HepG2 (cell line): ENCODE measurements around the gene NPB. TPM values are rescaled to one million over a fixed set of nuclear protein-coding genes. Genes with fewer than 3 reads are reported as not detected.
A peak's percentile ranks its signal among the peaks of the same experiment; 100 is the strongest.

ENCODE experiments used
- AGO1 ChIP-seq: fragments of 200-400 bp; formaldehyde crosslinking; IDR thresholded peaks from 2 replicates; pipeline ENCODE4 v1.6.1; 2017; ENCODE audit warnings: mild to moderate bottlenecking, low read depth, low read length, moderate library complexity; ENCODE audit not compliant: poor library complexity, severe bottlenecking
- ATM ChIP-seq: fragments of 450-650 bp; IDR thresholded peaks from 2 replicates; pipeline ENCODE4 v1.7.1; 2017; ENCODE audit warnings: mild to moderate bottlenecking, borderline replicate concordance
- BCL6 ChIP-seq: IDR thresholded peaks from 2 replicates; pipeline ENCODE4 v1.6.1; 2016; ENCODE audit warnings: missing genetic modification reagents, missing compliant biosample characterization
- MTA1 ChIP-seq: sonication (generic); formaldehyde crosslinking; IDR thresholded peaks from 2 replicates; pipeline ENCODE4 v1.4.0; 2020; ENCODE audit warnings: missing genetic modification reagents, mild to moderate bottlenecking, borderline replicate concordance
- NFRKB ChIP-seq: fragments of 450-650 bp; IDR thresholded peaks from 2 replicates; pipeline ENCODE4 v1.6.1; 2017
- NONO ChIP-seq, 2 experiments: fragments of 450-650 bp in 1 of 2; sonication (generic) in 1 of 2; formaldehyde crosslinking in 1 of 2; IDR thresholded peaks in 1 of 2; conservative IDR thresholded peaks in 1 of 2; 2 replicates each; pipeline versions ENCODE4 v1.6.1 to v1.8.0; 2017 to 2022; ENCODE audit warnings: mild to moderate bottlenecking in 1 of 2, missing genetic modification reagents in 1 of 2, moderate library complexity in 1 of 2
- RBFOX2 ChIP-seq: fragments of 200-400 bp; formaldehyde crosslinking; IDR thresholded peaks from 2 replicates; pipeline ENCODE4 v1.6.1; 2017; ENCODE audit warnings: low read depth, mild to moderate bottlenecking, low read length
- RXRB ChIP-seq: IDR thresholded peaks from 2 replicates; pipeline ENCODE4 v1.6.1; 2016; ENCODE audit warnings: borderline replicate concordance, missing genetic modification reagents, missing compliant biosample characterization
- SOX13 ChIP-seq, 3 experiments: fragments of 450-650 bp in 1 of 3; sonication (generic) in 1 of 3; formaldehyde crosslinking in 1 of 3; IDR thresholded peaks in 2 of 3; conservative IDR thresholded peaks in 1 of 3; 2 replicates each; pipeline versions ENCODE4 v1.5.0 to v1.6.1; 2016 to 2020; ENCODE audit warnings: antibody characterized with exemption in 1 of 3, mild to moderate bottlenecking in 1 of 3, missing compliant biosample characterization in 1 of 3, missing genetic modification reagents in 1 of 3, moderate library complexity in 1 of 3
- STAT5B ChIP-seq: sonication (generic); formaldehyde crosslinking; IDR thresholded peaks from 2 replicates; pipeline ENCODE4 v1.4.0; 2020; ENCODE audit warnings: missing genetic modification reagents
- ZBTB2 ChIP-seq: sonication (generic); formaldehyde crosslinking; IDR thresholded peaks from 2 replicates; pipeline ENCODE4 v1.8.0; 2022; ENCODE audit warnings: low read depth, missing genetic modification reagents
- ZBTB3 ChIP-seq: sonication (generic); formaldehyde crosslinking; IDR thresholded peaks from 2 replicates; pipeline ENCODE4 v1.4.0; 2020; ENCODE audit warnings: low read depth, mild to moderate bottlenecking, moderate library complexity, missing genetic modification reagents, borderline replicate concordance
- ZNF121 ChIP-seq: sonication (generic); formaldehyde crosslinking; IDR thresholded peaks from 2 replicates; pipeline ENCODE4 v1.5.0; 2020; ENCODE audit warnings: mild to moderate bottlenecking, missing genetic modification reagents
- ZNF138 ChIP-seq: sonication (generic); formaldehyde crosslinking; IDR thresholded peaks from 2 replicates; pipeline ENCODE4 v1.5.0; 2020; ENCODE audit warnings: mild to moderate bottlenecking, low read depth, missing genetic modification reagents
- ZNF33A ChIP-seq: sonication (generic); formaldehyde crosslinking; IDR thresholded peaks from 2 replicates; pipeline ENCODE4 v1.5.1; 2020; ENCODE audit warnings: missing genetic modification reagents, mild to moderate bottlenecking, moderate library complexity, borderline replicate concordance
- ZNF484 ChIP-seq: sonication (generic); formaldehyde crosslinking; IDR thresholded peaks from 2 replicates; pipeline ENCODE4 v1.5.1; 2020; ENCODE audit warnings: mild to moderate bottlenecking, low read depth, missing genetic modification reagents, borderline replicate concordance
- ZNF777 ChIP-seq: sonication (generic); formaldehyde crosslinking; IDR thresholded peaks from 2 replicates; pipeline ENCODE4 v1.4.0; 2020; ENCODE audit warnings: missing genetic modification reagents
- ZNF792 ChIP-seq: IDR thresholded peaks from 2 replicates; pipeline ENCODE4 v1.6.1; 2016
- ZNF839 ChIP-seq: sonication (generic); formaldehyde crosslinking; IDR thresholded peaks from 2 replicates; pipeline ENCODE4 v1.4.0; 2020; ENCODE audit warnings: missing genetic modification reagents, mild to moderate bottlenecking, borderline replicate concordance
- polyA plus RNA-seq, 8 experiments: library from polyadenylated mRNA; depleted of rRNA in 3 of 8; stranded (reverse) in 7 of 8; unstranded in 1 of 8; fragments of >200 nt; fragmentation: Illumina TruSeq in 4 of 8; extraction: Trizol in 4 of 8; gene quantifications; 2 replicates each; pipeline versions ENCODE4 v1.2.1 to v1.2.3, GENCODE V29; 2011 to 2016; ENCODE audit warnings: low read depth in 4 of 8, missing spikeins in 1 of 8, mixed read lengths in 1 of 8; ENCODE audit not compliant: insufficient read depth in 1 of 8
- total RNA-seq, 5 experiments: library from RNA; depleted of rRNA; stranded (reverse); fragments of >200 nt; fragmentation: Illumina TruSeq; extraction: Trizol; gene quantifications; 2 replicates each; pipeline ENCODE4 v1.2.3, GENCODE V29; 2016; ENCODE audit warnings: low read depth in 1 of 5
- TF ChIP-seq, protein P1 (sequence below): sonication (generic); formaldehyde crosslinking; IDR thresholded peaks from 2 replicates; pipeline ENCODE4 v1.8.0; 2022; ENCODE audit warnings: mild to moderate bottlenecking, missing genetic modification reagents, moderate library complexity
- TF ChIP-seq, protein P2 (sequence below): sonication (generic); formaldehyde crosslinking; IDR thresholded peaks from 2 replicates; pipeline ENCODE4; 2020; ENCODE audit warnings: missing genetic modification reagents, mild to moderate bottlenecking, borderline replicate concordance

The NPB gene
- total and polyA plus RNA-seq, 2 of the 13 experiments (the other 11 are each of a cell fraction or from before 2014, with no cell fraction given), result 0.11 to 0.93 TPM

GRCh38 chr17:81928544-81929252 lies 26.7 kb downstream of the NPB start (continued):
- TF ChIP-seq BCL6 (CRISPR knock-in tag) (no peak), ZNF792 (0 out of 2 replicates have a peak, but pooled peaks have one; percentile 21), ZBTB2 (no peak), ZNF777 (no peak), NONO (IDR thresholded peaks at IDR 0.05) (no peak), NONO (CRISPR knock-in tag; conservative IDR thresholded peaks at IDR 0.05) (no peak), ATM (no peak), ZNF839 (CRISPR knock-in tag) (no peak; the same call in 1 of the 2 replicates), SOX13 (IDR thresholded peaks at IDR 0.05) (no peak), SOX13 (CRISPR knock-in tag; conservative IDR thresholded peaks at IDR 0.05 in 1 of 2, IDR thresholded peaks at IDR 0.05 in 1 of 2) (no peak), STAT5B (no peak), AGO1 (peak; percentile 63), NFRKB (no peak), ZBTB3 (no peak), MTA1 (CRISPR knock-in tag) (peak; percentile 66; the same call in 1 of the 2 replicates), RBFOX2 (no peak), ZNF138 (CRISPR knock-in tag) (peak; percentile 42; the same call in 1 of the 2 replicates), ZNF484 (CRISPR knock-in tag) (no peak), RXRB (CRISPR knock-in tag) (no peak), ZNF33A (CRISPR knock-in tag) (no peak), ZNF121 (CRISPR knock-in tag) (no peak; the same call in 1 of the 2 replicates)
- TF ChIP-seq, protein P1, sequence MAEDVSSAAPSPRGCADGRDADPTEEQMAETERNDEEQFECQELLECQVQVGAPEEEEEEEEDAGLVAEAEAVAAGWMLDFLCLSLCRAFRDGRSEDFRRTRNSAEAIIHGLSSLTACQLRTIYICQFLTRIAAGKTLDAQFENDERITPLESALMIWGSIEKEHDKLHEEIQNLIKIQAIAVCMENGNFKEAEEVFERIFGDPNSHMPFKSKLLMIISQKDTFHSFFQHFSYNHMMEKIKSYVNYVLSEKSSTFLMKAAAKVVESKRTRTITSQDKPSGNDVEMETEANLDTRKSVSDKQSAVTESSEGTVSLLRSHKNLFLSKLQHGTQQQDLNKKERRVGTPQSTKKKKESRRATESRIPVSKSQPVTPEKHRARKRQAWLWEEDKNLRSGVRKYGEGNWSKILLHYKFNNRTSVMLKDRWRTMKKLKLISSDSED (CRISPR knock-in tag), result 0 out of 2 replicates have a peak, but pooled peaks have one; percentile 72
- TF ChIP-seq, protein P2, sequence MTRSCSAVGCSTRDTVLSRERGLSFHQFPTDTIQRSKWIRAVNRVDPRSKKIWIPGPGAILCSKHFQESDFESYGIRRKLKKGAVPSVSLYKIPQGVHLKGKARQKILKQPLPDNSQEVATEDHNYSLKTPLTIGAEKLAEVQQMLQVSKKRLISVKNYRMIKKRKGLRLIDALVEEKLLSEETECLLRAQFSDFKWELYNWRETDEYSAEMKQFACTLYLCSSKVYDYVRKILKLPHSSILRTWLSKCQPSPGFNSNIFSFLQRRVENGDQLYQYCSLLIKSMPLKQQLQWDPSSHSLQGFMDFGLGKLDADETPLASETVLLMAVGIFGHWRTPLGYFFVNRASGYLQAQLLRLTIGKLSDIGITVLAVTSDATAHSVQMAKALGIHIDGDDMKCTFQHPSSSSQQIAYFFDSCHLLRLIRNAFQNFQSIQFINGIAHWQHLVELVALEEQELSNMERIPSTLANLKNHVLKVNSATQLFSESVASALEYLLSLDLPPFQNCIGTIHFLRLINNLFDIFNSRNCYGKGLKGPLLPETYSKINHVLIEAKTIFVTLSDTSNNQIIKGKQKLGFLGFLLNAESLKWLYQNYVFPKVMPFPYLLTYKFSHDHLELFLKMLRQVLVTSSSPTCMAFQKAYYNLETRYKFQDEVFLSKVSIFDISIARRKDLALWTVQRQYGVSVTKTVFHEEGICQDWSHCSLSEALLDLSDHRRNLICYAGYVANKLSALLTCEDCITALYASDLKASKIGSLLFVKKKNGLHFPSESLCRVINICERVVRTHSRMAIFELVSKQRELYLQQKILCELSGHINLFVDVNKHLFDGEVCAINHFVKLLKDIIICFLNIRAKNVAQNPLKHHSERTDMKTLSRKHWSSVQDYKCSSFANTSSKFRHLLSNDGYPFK (CRISPR knock-in tag), result peak; percentile 53; the same call in 1 of the 2 replicates
